ENCODE results near the gene ATP4A. TPM values are rescaled to one million over a fixed set of nuclear protein-coding genes. Genes with fewer than 3 reads are reported as not detected.

Gene ATP4A
- polyA plus RNA-seq, 4 donors = 0.05 TPM; not detected in 3

DNA sequence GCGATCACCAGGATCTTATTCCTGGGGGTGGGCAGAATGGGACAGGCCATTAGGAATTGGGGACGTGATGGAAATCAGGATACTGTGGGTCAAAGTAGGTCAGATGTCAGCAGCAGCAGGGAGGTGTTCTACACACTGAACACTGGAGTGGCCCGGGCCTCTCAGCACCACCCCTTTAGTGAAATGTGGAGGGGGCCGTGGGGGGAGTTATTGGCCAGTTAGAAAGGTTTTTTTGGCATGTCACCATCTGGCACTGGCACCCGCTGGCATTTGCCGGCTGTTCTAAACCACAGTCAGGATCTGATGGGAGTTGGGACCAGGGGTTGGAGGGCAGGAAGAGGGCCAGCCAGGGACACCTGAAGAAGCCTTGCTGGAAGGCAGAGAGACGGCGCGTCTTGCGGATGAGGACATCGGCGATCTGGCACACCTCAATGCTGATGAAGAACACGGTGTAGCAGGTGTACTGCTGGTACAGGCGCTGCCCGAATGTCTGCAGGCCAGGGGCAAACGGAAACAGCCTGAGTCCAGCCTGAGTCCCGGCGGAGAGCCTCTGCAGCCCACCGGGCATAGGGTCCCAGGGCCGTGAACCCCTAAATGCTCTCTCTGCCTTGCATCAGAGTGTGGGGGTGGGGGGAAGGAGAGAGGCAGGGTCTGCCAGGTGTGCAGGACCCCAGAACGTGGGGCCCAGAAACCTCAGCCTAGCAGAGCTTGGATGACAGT is 12.2 kb downstream of the ATP4A start:
- no peak for DNase-seq (ENCODE audit: low read depth in 4 of 4, low spot score in 2 of 4)

DNA sequence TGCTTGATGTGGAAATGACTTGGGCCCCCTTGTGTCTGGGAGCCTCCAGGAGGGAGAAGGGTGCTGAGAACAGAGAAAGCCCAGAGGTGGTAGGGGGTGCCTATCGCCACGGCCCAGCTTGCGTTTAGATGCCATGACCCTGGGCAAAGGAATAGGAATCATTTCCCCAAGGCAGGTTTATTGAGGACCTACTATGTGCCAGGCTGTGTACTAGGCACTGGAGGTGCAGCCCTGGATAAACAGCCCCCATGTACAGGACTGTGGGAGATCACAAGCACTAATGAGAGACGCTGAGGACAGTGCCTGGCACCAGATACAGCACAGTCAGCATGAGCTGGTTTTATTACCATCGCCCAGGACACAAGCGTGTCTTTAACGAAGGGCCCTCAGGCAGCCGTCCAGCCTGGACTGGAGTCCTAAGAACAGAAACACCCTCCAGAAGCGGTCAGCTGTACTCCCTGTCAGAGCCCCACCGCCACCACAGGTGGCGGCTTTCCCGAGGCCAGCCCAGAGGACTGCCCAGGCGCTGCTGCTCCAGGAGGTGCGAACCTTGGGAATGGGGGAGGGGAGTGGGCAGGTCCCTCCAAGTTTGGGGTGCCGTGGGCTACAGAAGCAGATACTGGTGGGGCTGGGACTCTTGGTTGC is 13.5 kb downstream of the ATP4A start:
- no peak for DNase-seq (ENCODE audit: low read depth in 4 of 4, low spot score in 2 of 4)

DNA sequence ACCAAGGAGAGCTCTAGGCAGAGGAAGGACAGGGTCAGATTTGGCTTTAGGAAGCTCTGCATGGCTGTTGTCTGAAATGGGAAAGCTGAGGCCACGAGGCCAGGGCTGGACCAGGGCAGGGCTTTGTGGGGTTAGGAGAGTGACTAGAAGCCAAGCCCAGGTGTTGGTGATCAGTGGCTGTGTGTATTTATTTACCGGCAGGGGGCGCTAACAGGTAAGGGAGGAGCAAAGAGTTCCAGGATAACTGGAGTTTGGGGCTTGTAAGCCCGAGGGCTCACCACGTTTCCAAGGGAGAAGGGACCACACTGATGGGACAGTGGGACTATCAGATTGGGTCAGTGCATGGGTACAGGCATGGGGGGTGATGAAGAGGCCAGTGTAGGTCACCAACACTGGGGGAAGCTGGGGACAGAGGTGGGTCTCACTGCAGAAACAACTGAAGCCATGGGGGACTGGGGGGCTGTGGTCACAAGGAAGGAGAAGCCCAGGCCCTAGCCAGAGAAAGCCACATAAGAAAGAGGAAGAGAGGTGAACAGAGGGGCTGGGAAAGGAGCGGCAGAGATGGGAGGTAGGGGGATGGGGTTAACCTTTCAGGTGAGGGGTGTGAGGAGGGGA is 14.2 kb downstream of the ATP4A start:
- peak in 2 of 4 donors; percentile 31 to 57 for DNase-seq (ENCODE audit: low read depth in 4 of 4, low spot score in 2 of 4)

DNA sequence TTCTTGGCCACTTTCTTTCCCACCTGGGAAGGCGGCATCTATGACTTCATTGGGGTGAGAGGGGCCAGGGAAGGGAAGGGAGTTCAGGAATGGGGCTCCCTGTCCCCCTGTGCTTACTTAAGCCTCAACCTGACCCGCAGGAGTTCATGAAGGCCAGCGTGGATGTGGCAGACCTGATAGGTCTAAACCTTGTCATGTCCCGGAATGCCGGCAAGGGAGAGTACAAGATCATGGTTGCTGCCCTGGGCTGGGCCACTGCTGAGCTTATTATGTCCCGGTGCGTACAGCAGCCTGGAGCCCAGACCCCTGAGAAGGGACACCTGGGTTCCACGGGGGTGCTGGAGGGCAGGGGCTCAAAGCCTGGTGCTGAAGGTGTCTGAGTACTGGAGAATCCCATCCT is 16.9 kb downstream of the ATP4A start:
- no peak for DNase-seq (ENCODE audit: low read depth in 4 of 4, low spot score in 2 of 4)

DNA sequence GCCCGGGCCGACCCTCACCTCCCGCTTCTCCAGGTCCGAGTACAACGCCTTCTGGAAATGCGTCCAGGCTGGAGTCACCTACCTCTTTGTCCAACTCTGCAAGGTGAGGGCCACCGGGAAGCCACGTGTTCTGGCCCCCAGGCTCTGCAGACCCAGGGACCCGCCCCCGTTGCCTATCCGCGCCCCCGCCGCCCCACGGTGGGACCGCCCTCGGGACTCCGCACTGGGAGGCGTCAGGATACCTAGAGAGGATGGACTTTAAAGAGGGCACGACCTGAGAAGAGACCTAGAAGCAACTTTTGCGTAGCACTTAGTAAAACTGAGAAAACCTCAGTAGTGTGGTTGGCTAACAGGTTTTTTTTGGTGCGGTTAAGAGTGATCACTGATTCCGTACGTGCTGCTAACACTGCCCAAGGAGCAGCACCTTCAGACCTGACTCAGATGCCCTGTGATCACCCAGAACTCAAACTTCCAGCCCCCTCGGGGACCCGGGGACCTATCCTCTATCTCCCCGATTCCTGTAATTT is 17.5 kb downstream of the ATP4A start:
- DNase-seq (ENCODE audit: low read depth in 4 of 4, low spot score in 2 of 4) = no peak

DNA sequence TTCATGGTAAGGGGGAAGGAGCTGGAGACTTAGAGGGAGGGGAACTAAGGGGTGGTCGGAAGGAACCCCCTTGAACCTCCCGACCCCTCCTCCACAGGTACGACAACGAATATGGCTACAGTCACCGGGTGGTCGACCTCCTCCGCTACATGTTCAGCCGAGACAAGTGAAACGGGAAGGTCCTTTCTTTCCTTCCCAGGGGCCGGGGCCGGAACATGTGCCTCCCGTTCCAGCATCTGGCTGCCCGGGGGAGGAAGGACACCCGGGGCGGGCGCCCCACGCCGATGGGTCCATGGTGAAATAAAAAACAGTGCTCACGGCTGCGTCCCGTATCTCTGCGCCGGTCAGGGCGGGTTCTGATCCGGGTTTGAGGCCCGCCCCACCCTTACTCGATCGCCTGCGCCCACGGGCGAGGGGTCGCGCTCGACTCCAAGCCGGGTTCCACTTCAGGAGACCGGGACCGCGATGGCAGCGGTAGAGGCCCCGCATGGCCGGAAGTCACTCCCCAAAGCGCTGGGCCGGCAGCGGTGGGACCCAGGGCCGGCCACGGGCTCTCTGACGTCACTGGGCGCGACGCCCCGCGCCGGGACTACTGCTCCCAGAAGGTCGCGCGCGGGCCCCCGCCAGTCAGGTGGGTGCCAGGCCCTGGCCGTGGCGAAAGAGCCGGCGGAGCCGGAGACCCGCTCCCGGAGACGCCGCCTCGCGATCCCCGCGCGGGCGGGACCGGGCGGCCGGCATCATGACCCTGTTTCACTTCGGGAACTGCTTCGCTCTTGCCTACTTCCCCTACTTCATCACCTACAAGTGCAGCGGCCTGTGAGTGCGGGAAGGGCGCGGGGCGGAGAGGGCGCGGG is 18.2 kb downstream of the ATP4A start, which contains the start of gene TMEM147:
Gene TMEM147 (plus strand): TSS at position 626 of the 854 bp plus-strand sequence. CDS start 114 bp downstream, at position 740.
- DNase-seq (ENCODE audit: low read depth in 4 of 4, low spot score in 2 of 4) = peak; percentile 39 to 86 (median 78)

DNA sequence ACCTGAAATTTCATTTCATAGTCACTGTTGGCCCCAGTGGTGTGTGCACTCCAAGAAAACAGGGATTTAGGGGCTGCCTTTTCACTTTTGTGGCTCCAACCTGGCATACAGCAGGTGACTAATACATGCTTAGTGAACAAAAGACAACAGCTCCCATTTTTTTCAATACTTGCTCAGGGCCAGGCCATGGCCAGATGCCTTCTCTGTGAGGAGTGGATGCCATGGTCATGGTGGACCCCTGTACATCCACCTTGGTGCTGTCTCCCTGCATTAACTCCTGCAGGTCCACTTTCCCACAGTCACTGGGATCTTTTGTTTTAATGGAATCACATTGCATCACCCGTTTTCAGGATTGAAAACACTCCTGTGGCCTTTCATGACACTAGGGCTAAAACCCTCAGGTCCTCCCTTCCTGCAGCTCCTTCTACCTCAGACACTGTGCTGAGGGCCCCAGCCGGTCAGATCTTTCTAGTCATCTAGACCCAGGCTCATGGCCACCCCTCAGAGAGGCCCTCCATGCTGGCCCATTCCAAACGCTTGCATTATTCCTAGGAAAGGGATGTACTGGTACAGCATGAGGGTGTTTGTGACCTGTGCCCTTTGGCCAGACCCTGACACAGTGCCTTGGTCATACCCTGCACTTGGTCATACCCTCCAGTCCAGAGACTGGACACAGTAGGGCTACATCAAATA is 19.2 kb downstream of the ATP4A start:
- no peak for DNase-seq (ENCODE audit: low read depth in 4 of 4, low spot score in 2 of 4)

DNA sequence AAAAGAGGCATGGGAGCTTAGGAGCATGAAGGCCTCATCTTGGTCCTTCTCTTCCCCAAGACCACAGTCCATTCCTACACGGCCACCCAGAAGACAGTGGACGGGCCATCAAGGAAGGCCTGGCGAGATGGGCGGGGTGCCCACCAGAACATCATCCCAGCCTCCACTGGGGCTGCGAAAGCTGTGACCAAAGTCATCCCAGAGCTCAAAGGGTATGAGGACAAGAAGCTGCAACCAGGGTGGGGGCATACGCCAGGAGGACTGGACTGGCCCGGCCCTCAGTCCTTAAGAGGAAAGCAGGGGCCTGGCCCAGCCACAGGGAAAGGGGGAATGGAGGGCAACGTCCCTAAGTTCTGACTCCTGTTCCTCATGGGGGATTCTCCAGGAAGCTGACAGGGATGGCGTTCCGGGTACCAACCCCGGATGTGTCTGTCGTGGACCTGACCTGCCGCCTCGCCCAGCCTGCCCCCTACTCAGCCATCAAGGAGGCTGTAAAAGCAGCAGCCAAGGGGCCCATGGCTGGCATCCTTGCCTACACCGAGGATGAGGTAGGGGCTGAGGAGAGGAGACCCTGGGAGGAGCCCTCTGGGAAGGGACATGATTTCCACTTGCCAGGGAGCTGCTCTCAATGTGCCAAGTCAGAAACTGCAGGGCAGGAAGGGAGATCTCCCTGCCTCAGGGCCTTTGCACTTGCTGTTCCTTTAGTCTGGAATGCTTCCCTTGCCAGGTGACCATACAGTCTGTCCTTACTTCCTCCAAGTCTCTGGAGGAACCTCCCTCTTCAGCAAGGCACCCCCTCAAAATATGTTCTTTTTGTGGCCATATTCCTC is 20.0 kb downstream of the ATP4A start:
- DNase-seq (ENCODE audit: low read depth in 4 of 4, low spot score in 2 of 4) = no peak

DNA sequence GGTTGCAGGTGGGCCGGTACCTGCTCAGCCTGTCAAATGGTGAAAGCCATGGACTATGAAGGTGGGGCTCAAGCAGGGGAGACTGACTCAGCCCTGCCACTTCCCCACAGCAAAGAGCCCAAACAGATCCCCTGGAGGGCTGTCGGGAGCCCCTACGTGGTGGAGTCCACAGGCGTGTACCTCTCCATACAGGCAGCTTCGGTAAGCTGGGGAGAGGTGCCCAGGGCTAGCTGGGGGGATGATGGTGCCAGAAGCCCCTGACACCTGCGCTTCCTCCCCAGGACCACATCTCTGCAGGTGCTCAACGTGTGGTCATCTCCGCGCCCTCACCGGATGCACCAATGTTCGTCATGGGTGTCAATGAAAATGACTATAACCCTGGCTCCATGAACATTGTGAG is 21.2 kb downstream of the ATP4A start:
- no peak for DNase-seq (ENCODE audit: low read depth in 4 of 4, low spot score in 2 of 4)

DNA sequence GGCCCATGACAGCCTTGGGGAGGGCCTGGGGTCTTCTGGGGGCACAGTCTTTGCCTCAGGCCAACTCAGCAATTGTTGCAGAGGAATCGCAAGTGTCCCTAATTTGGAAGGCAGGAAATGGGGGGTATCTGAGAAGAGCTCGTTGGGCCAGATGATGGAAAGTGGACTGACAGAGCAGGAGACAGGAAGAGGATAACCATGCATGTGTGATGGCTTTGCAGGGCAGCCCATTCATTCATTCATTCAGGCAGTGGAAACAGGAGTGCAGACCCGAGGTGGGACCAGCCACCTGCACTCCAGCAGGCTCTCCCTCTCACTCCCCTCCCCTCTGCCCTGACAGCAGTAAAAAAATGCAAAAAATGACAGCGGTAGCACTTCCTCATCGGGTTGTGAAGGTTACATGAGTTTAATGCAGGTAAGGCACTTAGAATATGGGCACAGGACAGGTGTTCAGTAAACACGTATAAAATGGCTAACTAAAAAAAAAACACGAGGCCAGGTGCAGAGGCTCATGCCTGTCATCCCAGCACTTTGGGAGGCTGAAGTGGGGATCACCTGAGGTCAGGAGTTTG is 23.0 kb downstream of the ATP4A start:
- no peak for DNase-seq (ENCODE audit: low read depth in 4 of 4, low spot score in 2 of 4)

DNA sequence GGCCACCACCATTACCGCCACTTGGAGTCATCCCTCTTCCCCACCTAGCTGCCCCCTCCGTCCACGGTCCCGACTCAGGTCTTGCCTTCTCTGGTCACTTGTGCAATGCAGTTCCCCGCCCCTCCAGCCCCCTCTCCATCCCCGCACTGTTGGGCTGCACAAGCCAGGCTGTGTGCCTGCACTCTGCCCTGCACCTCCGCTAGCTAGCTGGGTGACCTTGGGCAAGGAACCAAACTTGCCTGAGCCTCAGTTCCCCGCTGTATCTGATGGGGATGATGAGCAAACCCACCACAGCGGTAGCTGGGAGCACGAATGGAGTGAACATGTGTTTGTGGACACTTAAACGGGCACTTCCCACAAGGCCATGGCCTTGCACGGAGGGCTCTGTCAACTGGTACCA is 23.6 kb downstream of the ATP4A start:
- no peak for DNase-seq (ENCODE audit: low read depth in 4 of 4, low spot score in 2 of 4)

DNA sequence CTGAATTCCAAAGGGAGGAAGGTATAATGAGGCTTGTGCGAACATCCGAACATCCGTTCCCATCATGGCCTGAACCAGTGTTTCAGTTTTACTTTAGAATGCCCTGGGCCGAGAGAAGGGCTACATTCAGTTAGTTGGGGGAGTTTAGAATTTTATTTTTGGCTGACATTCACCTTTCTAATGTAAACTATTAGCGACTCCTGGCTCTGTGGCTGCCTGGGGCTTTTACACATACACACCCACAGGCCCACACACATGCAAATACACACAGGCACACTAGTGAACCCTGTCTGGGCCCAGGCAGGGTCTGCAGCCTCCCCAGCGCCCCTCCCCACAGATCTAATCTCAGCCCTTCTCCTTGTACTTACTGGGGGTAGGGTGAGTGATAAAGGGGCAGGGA is 24.1 kb downstream of the ATP4A start:
- no peak for DNase-seq (ENCODE audit: low read depth in 4 of 4, low spot score in 2 of 4)

DNA sequence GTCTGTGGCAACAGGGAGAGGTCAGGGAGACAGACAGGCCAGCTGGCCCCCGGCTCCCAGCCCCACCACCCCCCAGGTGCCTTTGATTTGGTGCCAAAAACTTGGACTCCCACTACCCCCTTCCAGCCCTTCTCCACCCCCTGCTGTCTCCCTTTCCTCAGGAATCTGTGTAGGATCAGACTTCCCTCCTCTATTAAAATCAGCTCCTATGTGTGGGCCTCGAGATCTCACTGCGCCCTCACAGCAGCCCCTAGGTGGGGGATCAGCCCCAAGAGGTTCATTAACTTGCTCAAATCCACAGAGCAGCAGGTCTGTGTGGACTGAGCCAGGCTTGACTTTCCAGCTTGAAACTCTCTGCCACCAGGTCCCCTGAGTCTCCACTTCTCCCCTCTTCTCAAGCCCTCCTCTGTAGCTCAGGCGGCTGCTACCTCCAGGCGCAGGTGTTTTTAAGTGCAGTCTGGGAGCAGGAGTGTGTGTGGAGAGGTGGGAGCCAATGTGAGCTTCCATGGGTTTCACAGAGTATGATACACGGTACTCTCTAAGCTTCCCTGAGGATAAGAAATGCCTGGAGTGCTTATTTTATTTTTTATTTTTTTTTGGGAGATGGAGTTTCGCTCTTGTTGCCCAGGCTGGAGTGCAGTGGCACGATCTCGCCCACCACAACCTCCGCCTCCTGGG is 28.5 kb downstream of the ATP4A start:
- DNase-seq (ENCODE audit: low read depth in 4 of 4, low spot score in 2 of 4) = no peak

DNA sequence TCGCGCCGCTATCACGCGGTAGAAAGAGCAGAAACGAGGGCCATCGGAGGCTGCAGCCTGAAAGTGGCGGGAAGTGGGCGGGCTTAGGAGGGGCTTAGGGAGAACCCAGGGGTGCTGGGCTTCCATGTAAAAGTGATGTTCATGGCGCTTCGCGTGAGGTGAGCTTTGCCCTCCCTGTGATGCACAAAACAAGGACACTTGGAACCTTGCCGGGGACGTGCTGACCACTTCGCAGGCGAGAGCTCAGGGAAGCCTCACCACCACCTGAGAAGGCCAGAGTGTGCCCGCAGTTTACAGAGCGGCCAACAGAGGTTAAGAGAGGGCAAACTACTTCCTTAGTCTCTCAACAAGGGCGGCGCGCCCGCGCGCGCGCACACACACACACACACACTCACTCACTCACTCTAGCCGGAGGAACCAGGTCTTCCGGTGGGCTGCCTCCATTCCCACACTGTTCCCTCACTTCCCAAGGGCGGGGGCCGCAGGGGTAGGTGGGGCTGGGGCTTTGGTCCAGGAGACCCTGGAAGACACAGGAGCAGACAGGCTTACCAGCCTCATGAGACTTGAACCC is 29.6 kb downstream of the ATP4A start:
- no peak for DNase-seq (ENCODE audit: low read depth in 4 of 4, low spot score in 2 of 4)

DNA sequence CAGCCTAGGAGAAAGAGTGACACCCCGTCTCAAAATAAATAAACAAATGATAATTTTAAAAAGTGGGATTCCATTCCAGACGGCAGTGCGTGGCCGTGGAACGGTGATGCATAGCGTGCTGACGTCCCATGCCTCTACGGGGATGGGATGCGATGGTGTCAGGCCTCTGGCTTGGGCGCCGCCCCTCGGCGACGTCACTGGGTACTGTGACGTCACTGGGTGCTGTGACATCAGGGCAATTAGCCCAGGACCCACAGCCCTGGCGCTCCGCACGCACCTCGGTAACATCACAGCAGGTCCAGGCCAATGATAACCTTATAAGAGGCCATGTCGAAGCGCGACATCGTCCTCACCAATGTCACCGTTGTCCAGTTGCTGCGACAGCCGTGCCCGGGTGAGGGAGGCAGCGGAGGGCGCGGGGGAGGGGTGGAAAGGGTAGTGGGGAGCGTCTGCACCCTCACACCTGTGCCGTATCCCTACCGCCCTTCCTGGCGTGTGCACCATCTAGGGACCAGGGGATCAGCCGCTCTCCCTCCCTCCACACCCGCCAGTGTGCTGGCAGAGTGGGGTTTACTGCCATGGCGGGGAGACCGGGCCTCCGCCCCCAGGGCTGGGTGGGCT is 30.1 kb downstream of the ATP4A start, which contains the start of gene GAPDHS:
Gene GAPDHS (plus strand): TSS at position 256 of the 621 bp plus-strand sequence. CDS start 72 bp downstream, at position 328.
- no peak for DNase-seq (ENCODE audit: low read depth in 4 of 4, low spot score in 2 of 4)

DNA sequence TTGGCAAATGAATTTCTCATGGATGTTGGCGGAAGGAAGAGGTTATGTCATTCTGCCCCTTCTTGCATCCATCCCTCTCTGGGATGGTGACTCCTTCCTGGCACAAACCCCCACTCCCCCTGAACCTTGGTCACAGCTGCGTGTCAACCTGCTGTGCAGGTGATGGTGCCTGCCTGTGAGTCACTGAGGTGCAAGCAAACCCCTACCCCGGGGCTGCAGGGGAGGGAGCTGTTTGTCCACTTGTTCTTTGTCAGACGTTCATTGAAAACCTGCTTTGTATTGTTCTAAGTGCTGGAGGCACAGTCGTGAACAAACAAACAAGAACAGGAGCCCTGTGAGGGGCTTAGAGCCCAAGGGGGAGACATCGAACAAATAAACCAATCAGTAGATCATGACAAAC is 32.2 kb downstream of the ATP4A start:
- no peak for DNase-seq (ENCODE audit: low read depth in 4 of 4, low spot score in 2 of 4)

Data from left renal cortex interstitium (tissue), 4 donors.